K562 (cell line): ENCODE data around the gene UPK3BL1.
"Not testable (repeated sequence)": the region's sequence is repeated elsewhere in the genome, so short reads cannot be mapped to it uniquely, and the experiment has no call there.

ENCODE experiments used
- BHLHE40 ChIP-seq: IDR thresholded peaks from 2 replicates; pipeline ENCODE4 v1.6.1; 2011; ENCODE audit warnings: low read length, improper control_type of control experiment
- CTCF ChIP-seq, 3 experiments: IDR thresholded peaks in 2 of 3; conservative IDR thresholded peaks in 1 of 3; 2 replicates each; pipeline ENCODE4 v1.5.1; 2011 to 2012; ENCODE audit warnings: low read length in 3 of 3, mild to moderate bottlenecking in 3 of 3, control low read depth in 2 of 3, improper control_type of control experiment in 1 of 3, inconsistent platforms in 1 of 3, low read depth in 1 of 3, mixed read lengths in 1 of 3, moderate library complexity in 1 of 3; ENCODE audit not compliant: insufficient read depth in 2 of 3
- FOXK2 ChIP-seq, 2 experiments: fragments of 450-650 bp; IDR thresholded peaks in 1 of 2; conservative IDR thresholded peaks in 1 of 2; 2 replicates each; pipeline ENCODE4 v1.6.1; 2016; ENCODE audit warnings: low read depth in 2 of 2, mild to moderate bottlenecking in 1 of 2
- HDGF ChIP-seq: fragments of 450-650 bp; IDR thresholded peaks from 2 replicates; pipeline ENCODE4 v1.6.1; 2016
- HNRNPLL ChIP-seq: fragments of 200-400 bp; formaldehyde crosslinking; IDR thresholded peaks from 2 replicates; pipeline ENCODE4 v1.6.1; 2017; ENCODE audit warnings: low read length, low read depth, mild to moderate bottlenecking; ENCODE audit not compliant: poor library complexity, severe bottlenecking
- IRF2 ChIP-seq: sonication (generic); formaldehyde crosslinking; IDR thresholded peaks from 2 replicates; pipeline ENCODE4 v1.8.1; 2022; ENCODE audit warnings: mild to moderate bottlenecking, missing genetic modification reagents
- NONO ChIP-seq, 2 experiments: fragments of 200-400 bp in 1 of 2; fragments of 450-650 bp in 1 of 2; formaldehyde crosslinking in 1 of 2; IDR thresholded peaks; 2 replicates each; pipeline ENCODE4 v1.6.1; 2017; ENCODE audit warnings: low read depth in 2 of 2, mild to moderate bottlenecking in 2 of 2, moderate library complexity in 2 of 2, low read length in 1 of 2
- POLR2AphosphoS5 ChIP-seq: IDR thresholded peaks from 2 replicates; pipeline ENCODE4 v1.6.1; 2011; ENCODE audit warnings: mild to moderate bottlenecking, low read depth, low read length, moderate library complexity; ENCODE audit not compliant: control insufficient read depth, insufficient read depth
- SIN3A ChIP-seq, 2 experiments: fragments of 150-350 bp in 1 of 2; IDR thresholded peaks; 2 replicates each; pipeline ENCODE4 v1.6.1; 2011 to 2016; ENCODE audit warnings: borderline replicate concordance in 2 of 2, low read depth in 2 of 2, low read length in 2 of 2, mild to moderate bottlenecking in 2 of 2, moderate library complexity in 2 of 2; ENCODE audit not compliant: control insufficient read depth in 1 of 2
- TAF1 ChIP-seq: IDR thresholded peaks from 2 replicates; pipeline ENCODE4 v1.6.1; 2011; ENCODE audit warnings: mild to moderate bottlenecking, low read length, moderate library complexity; ENCODE audit not compliant: insufficient read depth, control insufficient read depth, severe bottlenecking; ENCODE audit errors: extremely low read depth
- USF2 ChIP-seq: sonication (generic); formaldehyde crosslinking; IDR thresholded peaks from 2 replicates; pipeline ENCODE4 v1.5.0; 2020; ENCODE audit warnings: missing genetic modification reagents
- ZNF274 ChIP-seq: IDR thresholded peaks from 2 replicates; pipeline ENCODE4 v1.6.1; 2011; ENCODE audit warnings: low read depth, mild to moderate bottlenecking, low read length, moderate library complexity, borderline replicate concordance
- ZNF282 ChIP-seq: sonication (generic); formaldehyde crosslinking; IDR thresholded peaks from 2 replicates; pipeline ENCODE4 v1.8.1; 2023; ENCODE audit warnings: missing genetic modification reagents
- ZNF699 ChIP-seq: fragments of 250-450 bp; sonication (Bioruptor Pico); IDR thresholded peaks from 2 replicates; pipeline ENCODE4 v1.8.0; 2021; ENCODE audit warnings: mild to moderate bottlenecking, moderate library complexity; ENCODE audit not compliant: insufficient replicate concordance

GRCh38 chr7:102627271-102627904 lies 15.2 kb downstream of the UPK3BL1 start:
- TF ChIP-seq TAF1; BHLHE40; HNRNPLL; ZNF699 (CRISPR knock-in tag); IRF2 (CRISPR knock-in tag); USF2 (CRISPR knock-in tag); NONO (IDR thresholded peaks at IDR 0.05; ENCODE audit: low read depth in 2 of 2, low read length in 1 of 2); CTCF (IDR thresholded peaks at IDR 0.05 in 2 of 3, conservative IDR thresholded peaks at IDR 0.05 in 1 of 3; ENCODE audit: insufficient read depth in 2 of 3, low read depth in 1 of 3, low read length in 3 of 3); POLR2AphosphoS5; HDGF; ZNF282; ZNF274; SIN3A (IDR thresholded peaks at IDR 0.05; ENCODE audit: borderline replicate concordance in 2 of 2, control insufficient read depth in 1 of 2, low read depth in 2 of 2, low read length in 2 of 2); FOXK2 (conservative IDR thresholded peaks at IDR 0.05 in 1 of 2, IDR thresholded peaks at IDR 0.05 in 1 of 2; ENCODE audit: low read depth in 2 of 2): not testable (repeated sequence)
